ENCODE data around the gene SRGN. TPM values are rescaled to one million over a fixed set of nuclear protein-coding genes. Genes with fewer than 3 reads are reported as not detected.

The SRGN gene
- total and polyA plus RNA-seq, 10 of the 15 experiments (the other 5 are each of a cell fraction or from before 2014, with no cell fraction given): 382 to 2,414 (median 885) TPM

DNA sequence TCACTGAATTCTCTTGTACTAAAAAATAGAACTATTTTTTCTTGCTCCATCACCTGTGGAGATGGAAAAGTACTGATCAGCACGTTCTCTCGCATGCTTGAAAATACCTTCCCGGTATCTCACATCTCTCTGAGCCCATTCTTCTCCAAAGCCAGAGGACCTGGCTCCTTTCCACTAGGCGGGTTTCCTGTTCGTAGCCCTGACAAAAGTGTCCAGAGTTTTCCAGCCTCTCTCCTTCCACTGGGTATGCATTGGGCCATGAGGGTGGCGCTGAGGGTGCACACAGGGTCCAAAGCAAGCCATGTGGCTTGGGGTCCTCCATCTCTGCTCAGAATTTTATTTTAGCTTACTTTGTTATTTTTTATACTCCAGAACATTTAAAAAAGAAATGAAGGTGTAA lies 16.3 kb upstream of the SRGN start:
- H4K20me1 ChIP-seq (ENCODE audit: control insufficient read depth, insufficient read depth): no peaks in the 10 kb centered on the region
- H3K79me2 ChIP-seq (ENCODE audit: control insufficient read depth, insufficient read depth, low read length): no peaks in the 10 kb centered on the region
- ChIA-PET SMC1A (ENCODE audit: uncharacterized antibody, unreplicated experiment) (interaction anchor here (1.0 to 1.4 kb wide), 4 partner anchors 9 to 66 kb away, joined by 3 to 4 read pairs (median 4); no protein-coding TSS in a partner anchor), RAD21 (ENCODE audit: unreplicated experiment) (interaction anchor here (0.6 kb wide), 1 partner anchor 21 kb away, joined by 6 read pairs; no protein-coding TSS in a partner anchor), POLR2A (interaction anchor here (0.6 to 0.7 kb wide), 2 partner anchors 8 to 80 kb away, joined by 3 read pairs; no protein-coding TSS in a partner anchor), CTCF (no interaction called here)
- no peaks in the 10 kb centered on the region for H3K27me3 ChIP-seq (replicated peaks in 1 of 2; ENCODE audit: control insufficient read depth in 2 of 2, insufficient read depth in 2 of 2, low read length in 1 of 2)
- H3K4me1 ChIP-seq (ENCODE audit: control insufficient read depth, insufficient read depth, low read length): peaks cover 4% of the 10 kb centered on the region; the same call in 1 of the 2 replicates
- ATAC-seq: no peak
- no peak overlapping the region for H3K4me2 ChIP-seq (ENCODE audit: control insufficient read depth, insufficient read depth)
- H3K9me3 ChIP-seq (replicated peaks; ENCODE audit: control insufficient read depth, insufficient read depth, low read length): no peaks in the 10 kb centered on the region
- 95% methylated on average over 6 of the region's 6 CpGs for WGBS (ENCODE audit: insufficient coverage, insufficient replicate concordance, low lambda C conversion rate, missing lambda C conversion rate)
- no peak for DNase-seq (ENCODE audit: low read depth, low spot score)
- no peak overlapping the region for H3K27ac ChIP-seq (ENCODE audit: control insufficient read depth, insufficient read depth)
- no peak overlapping the region for H2AFZ ChIP-seq (ENCODE audit: control insufficient read depth, low read depth, low read length)
- H3K9ac ChIP-seq (ENCODE audit: control insufficient read depth, insufficient read depth, low read length): no peak overlapping the region
- no TSS peak for BruUV-seq (replicated peaks)
- no peak overlapping the region for H3K4me3 ChIP-seq
- intact Hi-C loops (cut with micrococcal nuclease; ENCODE audit: unreplicated experiment): no loop called here
- no peaks in the 10 kb centered on the region for H3K36me3 ChIP-seq (ENCODE audit: control insufficient read depth in 2 of 2, insufficient read depth in 2 of 2, low read length in 1 of 2)
- no peak for TF ChIP-seq CHD1 (IDR thresholded peaks at IDR 0.05; ENCODE audit: low read depth, low read length)
- no peak for TF ChIP-seq NR2C1 (IDR thresholded peaks at IDR 0.05)
- no peak for TF ChIP-seq ZNF622 (IDR thresholded peaks at IDR 0.05)
- no peak for TF ChIP-seq E2F4 (IDR thresholded peaks at IDR 0.05; ENCODE audit: low read depth, low read length)
- no peak for TF ChIP-seq NBN (IDR thresholded peaks at IDR 0.05)
- no peak for TF ChIP-seq RBBP5 (conservative IDR thresholded peaks at IDR 0.05)
- no peak for TF ChIP-seq CHD2 (IDR thresholded peaks at IDR 0.05; ENCODE audit: borderline replicate concordance, low read depth, low read length)
- no peak for TF ChIP-seq NR2C2 (IDR thresholded peaks at IDR 0.05; ENCODE audit: borderline replicate concordance, control insufficient read depth, insufficient read length, low read depth)
- no peak for TF ChIP-seq WRNIP1 (IDR thresholded peaks at IDR 0.05; ENCODE audit: borderline replicate concordance, low read depth, low read length)
- no peak for TF ChIP-seq CBX5 (IDR thresholded peaks at IDR 0.05; ENCODE audit: low read depth)
- TF ChIP-seq ASH2L (IDR thresholded peaks at IDR 0.05; ENCODE audit: borderline replicate concordance, low read depth): no peak
- TF ChIP-seq, protein P1, sequence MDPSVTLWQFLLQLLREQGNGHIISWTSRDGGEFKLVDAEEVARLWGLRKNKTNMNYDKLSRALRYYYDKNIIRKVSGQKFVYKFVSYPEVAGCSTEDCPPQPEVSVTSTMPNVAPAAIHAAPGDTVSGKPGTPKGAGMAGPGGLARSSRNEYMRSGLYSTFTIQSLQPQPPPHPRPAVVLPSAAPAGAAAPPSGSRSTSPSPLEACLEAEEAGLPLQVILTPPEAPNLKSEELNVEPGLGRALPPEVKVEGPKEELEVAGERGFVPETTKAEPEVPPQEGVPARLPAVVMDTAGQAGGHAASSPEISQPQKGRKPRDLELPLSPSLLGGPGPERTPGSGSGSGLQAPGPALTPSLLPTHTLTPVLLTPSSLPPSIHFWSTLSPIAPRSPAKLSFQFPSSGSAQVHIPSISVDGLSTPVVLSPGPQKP (IDR thresholded peaks at IDR 0.05; ENCODE audit: low read depth, low read length): no peak
- TF ChIP-seq YBX1 (IDR thresholded peaks at IDR 0.05): no peak
- in situ Hi-C loops (cut with MboI): no loop called here
- no peak for FAIRE-seq

All from GM12878 (cell line).